GM19372 (cell line): ENCODE data around the gene PNKD.
A peak's percentile ranks its signal among the peaks of the same experiment; 100 is the strongest.

ENCODE experiments used
- ATAC-seq: cut with Tn5 transposase; IDR thresholded peaks from one replicate; pipeline ENCODE4 v1.9.1; 2021; ENCODE audit warnings: mild to moderate bottlenecking, low read depth, moderate library complexity; ENCODE audit not compliant: unreplicated experiment

Gene PNKD

DNA sequence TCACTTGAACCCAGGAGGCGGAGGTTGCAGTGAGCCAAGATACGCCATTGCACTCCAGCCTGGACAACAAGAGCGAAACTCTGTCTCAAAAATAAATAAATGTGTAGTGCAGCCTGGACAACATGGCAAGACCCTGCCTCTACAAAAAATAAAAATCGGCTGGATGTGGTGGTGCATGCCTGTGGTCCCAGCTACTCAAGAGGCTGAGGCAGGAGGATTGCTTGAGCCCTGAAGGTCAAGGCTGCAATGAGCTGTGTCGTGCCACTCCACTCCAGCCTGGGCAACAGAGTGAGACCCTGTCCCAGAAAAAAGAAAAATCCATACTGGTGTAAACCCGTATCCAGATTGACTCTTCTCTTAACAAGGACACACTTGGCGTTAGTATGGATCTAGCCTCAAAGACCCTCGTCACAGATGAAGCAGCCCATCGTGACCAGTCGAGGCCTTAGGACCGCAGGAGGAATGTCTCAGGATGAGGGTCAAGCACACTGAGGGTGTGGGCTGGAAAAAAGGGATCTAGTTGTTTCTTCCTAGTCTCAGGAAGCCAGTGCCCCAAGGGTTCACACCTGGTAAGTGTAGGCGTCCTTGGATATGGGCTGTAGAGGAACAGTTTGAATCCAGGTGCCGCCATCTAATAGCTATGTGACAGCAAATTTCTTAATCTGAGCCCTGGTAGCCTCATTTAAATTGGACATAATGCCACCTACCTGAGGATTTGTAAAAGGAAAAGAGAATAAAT lies 13.5 kb upstream of the PNKD start:
- peak; percentile 6 for ATAC-seq

DNA sequence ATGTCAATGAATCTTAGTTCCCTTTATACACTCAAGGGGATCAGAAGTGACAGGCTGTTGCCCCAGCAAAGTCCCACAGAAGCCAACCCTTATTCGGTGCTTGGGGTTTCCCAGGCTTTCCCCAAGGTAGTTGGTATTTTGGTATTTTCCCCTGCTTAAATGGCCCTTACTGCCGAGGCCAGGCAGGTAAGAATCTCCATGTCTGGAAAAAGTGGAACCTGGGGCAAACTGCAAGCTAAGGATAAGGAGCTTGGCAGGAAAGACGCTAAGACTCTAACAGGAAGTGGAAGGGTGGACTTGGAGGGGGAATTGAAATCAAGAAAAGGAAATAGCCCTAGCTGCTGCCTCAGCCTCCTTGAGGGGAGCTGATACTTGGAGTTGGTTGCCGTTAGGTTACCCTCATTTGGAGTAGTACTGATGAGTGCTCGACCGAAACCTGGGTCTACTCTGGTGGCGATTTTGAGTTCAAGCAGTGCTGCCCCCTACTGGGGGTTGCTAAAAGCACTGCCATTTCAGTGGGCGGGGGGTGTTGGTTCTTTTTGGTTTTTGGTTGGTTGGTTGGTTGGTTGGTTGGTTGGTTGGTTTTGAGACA lies 12.8 kb upstream of the PNKD start:
- ATAC-seq, result peak; percentile 72

DNA sequence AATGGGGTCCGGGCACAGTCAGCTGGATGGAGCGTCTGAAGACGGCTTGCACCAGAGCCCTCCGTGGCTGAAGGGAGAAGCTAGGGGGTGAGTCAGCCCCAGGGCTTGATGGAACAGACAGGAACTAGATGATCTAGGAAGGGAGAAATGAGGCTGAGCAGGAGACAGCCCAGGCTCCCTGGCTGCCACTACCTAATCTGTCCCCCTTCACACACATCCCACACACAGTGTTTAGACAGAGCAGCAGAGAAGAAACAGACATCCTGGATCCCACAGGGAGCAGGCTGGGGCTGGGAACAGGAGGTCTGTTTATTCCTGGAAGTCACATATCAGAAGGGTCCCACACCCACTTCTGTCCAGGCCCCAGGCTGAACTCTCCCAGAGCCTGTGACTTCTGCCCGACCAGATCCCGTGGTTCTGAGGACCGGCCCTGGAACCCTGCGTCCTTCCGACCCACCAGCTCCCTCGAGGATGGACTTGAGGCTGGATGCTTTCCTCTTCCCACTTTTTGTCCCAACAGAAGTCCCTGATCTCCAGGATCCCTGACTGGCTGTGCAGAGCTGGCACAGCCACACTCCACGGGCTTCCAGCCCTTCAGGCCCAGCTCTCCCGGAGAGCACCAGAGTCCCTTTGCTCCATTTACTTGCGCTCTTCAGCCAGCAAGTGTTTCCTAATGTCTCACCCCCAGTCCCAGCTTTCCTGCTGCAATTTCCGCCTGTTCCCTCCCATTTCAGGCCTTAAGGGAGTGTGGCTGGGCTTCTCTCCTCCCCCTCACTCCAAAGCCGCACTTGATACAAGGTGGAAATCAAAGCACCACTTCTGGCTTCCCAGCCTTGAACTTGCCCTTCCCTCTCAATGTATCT lies 11.0 kb upstream of the PNKD start:
- ATAC-seq, result no peak

DNA sequence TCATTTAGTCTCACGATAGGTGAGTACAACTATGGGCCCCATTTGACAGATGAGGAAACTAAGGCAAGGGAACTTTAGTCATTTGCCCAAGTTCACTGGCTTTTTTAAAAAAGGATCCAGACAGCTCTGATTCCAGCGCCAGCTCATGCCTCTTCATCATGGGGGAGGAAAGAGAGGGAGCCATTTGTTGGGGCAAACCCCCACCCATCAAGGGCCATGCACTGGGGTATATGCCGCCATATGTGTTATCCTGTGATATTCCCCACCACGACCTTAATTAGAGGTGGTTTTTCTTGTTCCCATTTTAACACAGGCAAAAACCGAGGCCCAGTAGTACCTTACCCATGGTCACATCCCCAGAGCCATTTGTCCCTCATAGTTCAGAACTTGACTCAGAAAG lies 10.2 kb upstream of the PNKD start:
- ATAC-seq, result no peak

DNA sequence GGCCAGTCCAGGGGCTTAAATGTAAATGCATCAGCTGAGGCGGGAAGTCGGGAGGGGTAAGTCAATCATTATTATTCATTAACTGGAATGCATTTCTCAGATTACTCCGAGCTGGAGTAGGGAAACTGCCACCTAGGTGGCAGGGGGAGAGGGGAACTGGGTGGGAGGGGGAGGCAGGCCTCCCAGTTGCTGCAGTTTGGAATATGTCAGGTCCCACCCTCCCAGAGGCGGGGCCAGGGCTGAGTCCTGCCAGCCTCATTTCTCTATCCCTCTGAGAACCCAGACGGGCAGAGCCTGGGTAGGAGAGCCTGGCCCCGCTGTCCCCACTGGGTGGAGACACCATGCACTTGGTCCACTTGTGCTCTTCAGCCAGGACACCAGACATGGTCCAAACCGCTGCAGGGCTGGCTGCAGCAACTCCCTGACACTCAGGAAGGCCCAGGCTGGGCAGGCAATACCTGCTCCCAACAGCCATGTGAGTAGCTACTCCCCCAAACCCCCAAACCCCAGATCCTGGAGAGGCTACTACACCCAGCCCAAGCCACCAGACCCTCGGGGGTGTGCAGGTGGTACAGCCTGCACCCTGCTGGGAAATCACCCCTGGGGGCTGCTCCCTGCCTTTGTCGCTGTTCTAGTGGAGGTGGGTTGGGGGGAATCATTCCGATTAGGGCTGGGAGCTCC lies 9.4 kb upstream of the PNKD start, which contains the start of gene GPBAR1:
GPBAR1 (plus strand) TSS at position 274 of the 681 bp plus-strand sequence. CDS start 1,710 bp downstream, outside the sequence.
- ATAC-seq, result no peak

DNA sequence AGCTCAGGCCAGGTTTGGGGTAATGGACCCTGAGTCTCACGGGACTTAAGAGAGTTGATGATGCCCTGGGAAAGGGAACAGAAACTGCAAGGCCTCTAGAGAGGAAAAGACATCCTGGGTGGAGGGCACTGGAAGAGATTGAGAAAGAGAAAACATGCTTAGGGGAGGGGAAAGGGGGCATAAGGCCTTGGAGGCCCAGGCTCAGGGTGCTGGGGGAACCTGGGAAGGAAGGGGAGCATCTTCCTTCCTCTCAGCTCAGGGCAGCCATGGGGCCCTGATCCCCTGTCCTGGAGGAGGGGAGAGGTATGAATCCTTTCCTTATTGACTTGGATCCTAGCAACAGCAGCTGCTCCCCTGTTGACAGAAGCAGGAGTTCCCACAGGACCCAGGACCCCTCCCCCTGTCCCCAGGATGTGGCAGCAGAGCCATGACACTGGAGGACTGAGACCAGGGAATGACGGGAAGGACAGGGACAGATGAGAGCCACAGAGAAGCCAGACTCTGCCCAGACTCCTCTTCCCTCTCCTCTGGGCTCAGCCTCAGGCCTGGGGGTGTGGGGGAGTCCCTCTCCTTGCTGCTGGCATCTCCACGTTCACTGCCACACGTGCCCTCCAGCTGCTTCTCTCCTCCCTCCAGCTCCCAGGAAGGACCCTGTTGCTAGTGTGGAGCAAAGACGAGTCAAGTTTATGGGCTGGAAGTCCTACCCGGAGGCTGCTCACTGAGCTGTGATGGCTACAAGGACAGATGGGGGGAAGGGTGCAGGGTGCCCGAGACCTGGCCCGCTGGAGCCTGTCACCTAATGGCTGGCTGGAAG lies 8.7 kb upstream of the PNKD start:
- ATAC-seq, result no peak

DNA sequence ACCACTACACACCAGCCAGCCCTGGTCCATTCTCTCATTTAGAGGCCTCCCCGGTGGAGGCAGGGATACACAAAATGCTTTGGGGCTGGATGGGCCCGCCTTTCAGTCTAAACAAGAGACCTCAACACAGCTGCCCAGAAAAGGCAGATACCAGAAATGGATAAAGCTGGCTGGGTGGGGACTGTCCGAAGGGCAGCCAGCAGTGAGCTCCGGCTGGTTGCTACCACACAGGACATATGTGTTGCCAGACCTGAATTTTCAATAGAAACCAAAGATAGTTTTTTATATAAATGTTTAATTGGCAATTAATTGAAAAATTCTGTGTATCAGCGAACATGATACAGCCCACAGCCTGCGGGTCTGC lies 8.1 kb upstream of the PNKD start:
- no peak for ATAC-seq

DNA sequence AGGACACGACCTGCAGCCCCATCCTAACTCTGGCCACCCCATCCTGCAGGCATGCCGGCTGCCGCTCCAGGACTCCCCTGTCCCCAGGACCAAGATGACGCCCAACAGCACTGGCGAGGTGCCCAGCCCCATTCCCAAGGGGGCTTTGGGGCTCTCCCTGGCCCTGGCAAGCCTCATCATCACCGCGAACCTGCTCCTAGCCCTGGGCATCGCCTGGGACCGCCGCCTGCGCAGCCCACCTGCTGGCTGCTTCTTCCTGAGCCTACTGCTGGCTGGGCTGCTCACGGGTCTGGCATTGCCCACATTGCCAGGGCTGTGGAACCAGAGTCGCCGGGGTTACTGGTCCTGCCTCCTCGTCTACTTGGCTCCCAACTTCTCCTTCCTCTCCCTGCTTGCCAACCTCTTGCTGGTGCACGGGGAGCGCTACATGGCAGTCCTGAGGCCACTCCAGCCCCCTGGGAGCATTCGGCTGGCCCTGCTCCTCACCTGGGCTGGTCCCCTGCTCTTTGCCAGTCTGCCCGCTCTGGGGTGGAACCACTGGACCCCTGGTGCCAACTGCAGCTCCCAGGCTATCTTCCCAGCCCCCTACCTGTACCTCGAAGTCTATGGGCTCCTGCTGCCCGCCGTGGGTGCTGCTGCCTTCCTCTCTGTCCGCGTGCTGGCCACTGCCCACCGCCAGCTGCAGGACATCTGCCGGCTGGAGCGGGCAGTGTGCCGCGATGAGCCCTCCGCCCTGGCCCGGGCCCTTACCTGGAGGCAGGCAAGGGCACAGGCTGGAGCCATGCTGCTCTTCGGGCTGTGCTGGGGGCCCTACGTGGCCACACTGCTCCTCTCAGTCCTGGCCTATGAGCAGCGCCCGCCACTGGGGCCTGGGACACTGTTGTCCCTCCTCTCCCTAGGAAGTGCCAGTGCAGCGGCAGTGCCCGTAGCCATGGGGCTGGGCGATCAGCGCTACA lies 7.4 kb upstream of the PNKD start:
- no peak for ATAC-seq

DNA sequence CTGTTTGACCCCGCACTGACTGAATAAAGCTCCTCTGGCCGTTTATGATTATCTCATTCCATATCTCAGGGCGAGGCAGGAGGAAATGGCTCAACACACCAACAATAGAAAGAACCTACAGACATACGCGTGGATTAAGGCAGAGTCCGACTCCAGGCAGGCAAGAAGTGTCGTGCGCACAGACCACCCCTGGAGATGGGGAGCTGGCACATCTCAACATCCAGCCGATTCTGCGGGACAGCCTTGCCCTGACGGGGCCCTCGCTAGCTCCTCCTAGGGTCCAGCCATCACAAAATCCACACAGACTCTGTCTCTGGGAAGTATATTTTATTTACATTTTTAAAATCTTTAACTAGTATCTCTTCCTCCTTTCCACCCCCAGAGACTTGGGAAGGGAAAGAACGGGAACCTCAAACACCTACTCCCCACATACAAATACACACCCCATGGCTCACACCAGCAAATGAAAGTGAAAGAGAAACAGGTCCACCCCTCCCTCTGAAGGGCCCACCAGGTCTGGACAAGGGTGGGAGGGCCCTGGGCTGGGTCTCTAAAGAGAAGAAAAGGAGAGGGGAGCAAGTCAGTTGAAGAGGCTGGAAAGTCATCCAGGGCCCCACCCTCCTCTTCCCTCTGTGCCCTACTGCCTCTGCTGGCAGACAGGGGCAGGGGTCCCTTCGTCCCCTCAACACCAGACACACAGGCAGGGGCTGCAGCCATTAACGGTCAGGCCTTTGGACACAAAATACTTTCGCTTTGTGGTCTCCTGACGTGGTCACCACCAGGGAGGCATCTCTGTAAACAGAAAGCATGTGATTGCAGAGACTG lies 6.3 kb upstream of the PNKD start:
- ATAC-seq, result no peak

DNA sequence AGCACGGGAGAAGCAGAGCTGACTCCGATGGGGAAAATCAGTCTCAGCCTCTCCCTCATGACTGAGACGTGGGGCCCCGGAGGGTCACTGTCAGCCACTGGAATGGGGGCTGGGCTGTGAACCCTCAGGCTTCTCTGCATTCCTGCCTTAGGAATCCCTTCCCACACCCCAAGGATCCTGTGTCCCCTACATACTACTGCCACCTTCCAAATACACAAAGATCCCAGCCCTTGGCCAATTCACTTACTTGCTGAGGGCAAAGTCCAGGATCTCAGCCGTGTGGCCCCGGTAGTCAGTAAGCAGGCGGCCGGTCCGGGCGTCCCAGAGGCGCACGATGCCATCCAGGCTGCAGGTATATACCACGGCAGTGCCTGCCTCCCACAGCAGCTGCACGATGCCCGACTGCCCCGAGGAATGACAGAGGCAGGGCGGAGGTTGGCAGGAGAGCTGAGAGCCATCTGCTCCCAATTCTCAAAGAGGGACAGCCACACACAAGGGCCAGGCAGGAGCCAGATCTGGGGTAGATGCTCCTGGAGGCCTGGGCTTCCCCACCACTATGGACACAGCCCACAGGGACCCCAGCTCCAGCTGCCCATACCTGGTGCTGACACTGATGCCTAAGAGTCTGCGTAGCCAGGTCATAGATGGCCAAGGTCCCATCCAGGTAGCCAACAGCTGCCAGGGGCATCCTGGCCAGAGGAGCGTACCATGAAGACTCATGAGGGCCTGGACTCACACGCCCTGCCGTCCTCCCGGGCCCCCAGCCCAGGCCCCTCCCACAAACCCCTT lies 5.4 kb upstream of the PNKD start:
- ATAC-seq, result no peak

DNA sequence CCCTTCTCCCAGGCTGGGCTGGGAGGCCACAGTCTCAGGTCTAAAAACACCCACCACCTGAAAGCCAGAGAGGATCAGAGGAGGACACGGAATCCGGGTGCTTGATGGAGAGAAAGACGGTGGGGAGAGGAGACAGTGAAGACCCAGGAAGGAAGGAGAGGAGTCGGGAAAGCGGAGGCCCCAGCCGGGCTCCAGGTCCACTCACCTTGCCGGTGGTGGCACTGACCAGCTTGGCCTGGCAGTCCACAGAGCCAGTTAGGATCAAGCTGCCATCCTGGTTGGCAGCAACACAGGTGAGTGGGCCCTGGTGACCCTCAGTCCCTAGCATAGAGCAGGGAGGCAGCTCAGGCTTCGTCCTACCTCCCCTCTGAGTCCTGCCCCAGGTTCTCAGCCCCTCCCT lies 4.7 kb upstream of the PNKD start:
- ATAC-seq, result no peak

DNA sequence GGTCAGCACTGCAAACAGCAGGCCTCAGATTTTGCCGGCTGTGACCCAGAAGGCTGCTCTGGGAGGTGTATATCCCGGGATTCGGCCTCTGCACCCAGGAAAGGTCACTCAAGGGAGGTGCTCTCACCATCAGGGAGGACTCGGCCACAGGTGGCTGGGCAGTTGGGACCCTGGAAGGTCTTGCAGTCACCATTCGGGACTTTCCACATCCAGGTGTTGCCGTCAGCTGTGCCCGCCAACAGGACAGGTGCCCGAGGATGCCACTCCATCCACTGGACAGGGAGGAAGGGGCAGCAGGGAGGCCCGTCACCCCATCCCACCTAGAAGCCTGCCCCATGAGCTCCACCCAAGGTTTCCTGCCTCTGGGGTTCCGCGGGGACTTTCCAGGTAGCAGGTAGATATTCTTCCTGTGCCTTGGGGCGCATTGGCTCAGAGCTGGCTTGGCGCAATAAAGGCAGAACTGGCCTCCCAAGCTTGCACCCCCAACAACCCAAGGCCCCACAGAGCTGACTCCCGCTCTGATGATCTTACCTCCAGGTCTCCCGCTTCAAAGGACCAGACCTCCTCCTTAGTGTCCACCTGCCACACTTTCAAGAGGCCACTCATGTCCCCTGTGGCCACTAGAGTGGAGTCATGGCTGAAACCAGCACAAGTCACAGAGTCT lies 3.9 kb upstream of the PNKD start:
- ATAC-seq, result no peak

DNA sequence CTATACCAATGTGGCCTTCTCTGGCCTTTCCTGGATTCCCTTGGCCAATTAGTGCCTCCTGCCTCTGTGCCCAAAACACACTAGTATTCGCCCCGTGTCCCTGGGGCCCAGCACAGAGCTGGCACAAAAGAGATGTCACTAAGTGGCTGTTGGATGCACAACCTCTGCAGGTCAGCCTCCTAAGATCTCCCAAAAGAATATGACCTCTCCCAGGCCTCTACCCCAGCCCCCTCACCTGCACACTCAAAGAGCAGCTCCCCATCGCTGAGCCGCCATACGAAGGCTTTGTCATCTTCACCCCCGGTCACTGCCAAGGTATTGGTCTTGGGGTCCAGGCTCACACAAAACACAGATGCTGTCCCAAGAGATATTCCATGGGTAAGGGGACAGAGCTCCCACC lies 3.1 kb upstream of the PNKD start:
- ATAC-seq, result no peak

DNA sequence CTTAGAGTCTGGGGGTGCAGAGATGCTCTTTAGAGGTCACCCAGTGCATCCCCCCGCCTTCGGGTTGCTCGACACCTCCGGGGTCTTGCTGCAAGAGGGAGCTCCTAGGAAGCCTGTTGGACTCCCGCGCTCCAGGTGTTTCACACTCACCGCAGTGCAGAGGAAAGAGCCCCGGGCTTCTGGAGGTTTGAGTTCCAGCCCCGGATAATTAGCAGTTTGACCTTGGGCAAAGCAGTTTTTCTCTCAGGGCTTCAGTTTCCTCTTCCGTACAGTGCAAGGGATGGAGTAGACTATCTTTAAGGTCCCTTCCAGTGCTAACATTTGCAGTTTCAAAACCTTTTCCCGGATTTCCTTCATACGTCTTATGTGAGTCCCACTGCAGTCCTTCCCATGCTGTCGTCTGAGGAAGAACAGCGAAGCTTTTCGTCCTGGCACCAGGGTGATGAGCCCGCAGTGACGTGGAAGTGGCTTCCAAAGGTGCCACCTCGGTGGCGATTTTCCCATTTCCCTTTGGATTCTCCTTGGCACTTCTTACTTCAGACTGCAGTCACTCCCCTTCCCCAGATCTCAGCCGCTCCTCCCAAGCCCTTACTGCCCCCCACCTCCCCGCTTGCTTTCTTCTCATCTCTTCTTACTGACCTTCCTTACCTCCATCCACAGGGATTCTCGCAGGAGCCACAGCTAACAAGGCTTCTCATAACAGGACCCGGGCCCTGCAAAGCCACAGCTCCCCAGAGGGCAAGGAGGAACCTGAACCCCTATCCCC lies 585 bp downstream of the PNKD start:
- no peak for ATAC-seq

DNA sequence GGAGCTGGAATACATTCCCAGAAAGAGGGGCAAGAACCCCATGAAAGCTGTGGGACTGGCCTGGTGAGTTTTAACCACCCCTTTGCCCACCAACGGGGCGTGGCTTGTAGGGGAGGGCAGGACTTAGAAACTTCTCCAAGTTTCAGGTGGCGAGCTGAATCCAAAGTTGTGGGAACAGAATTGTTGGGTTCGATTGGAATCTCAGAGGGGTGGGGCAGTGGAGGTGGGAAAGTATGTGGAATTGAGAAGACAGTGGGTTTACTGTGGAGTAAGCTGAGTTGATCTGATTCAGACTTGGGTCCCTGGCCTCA lies 1.1 kb downstream of the PNKD start:
- no peak for ATAC-seq

DNA sequence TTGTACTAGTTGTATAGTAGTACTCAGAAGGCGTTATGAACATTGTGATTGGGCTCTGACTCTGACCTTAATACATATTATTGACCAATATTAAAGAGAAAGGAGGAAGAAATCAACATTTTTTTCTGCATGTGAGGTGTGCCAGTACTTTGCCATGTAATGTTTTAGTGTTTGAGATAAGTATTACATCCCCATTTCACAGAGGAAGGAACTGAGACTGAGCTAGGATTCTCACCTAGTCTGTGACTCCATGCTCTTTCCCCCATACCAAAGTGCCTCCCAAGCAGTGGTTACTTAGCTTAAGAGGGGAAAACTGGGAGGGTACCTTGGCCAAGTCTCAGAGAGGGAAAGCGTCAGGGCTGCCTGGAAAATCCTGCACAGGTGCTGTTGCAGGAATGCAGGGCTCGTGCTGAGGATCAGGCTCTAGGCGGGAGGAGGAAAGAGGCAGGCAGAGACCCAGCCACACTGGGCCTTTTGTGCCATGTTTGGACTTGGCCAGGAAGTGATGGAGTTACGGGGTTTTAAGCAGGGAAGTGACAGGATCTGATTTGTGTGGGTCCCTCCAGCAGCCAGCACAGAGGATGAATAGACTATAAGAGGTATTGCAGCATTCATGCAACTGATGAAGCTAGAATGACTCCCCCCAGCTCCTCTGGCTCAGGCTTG lies 1.7 kb downstream of the PNKD start:
- no peak for ATAC-seq
